Measurements from ENCODE around the gene GALNT5. TPM values are rescaled to one million over a fixed set of nuclear protein-coding genes. Genes with fewer than 3 reads are reported as not detected.

Gene GALNT5
- total RNA-seq, 1 donor = under 0.01 TPM

DNA sequence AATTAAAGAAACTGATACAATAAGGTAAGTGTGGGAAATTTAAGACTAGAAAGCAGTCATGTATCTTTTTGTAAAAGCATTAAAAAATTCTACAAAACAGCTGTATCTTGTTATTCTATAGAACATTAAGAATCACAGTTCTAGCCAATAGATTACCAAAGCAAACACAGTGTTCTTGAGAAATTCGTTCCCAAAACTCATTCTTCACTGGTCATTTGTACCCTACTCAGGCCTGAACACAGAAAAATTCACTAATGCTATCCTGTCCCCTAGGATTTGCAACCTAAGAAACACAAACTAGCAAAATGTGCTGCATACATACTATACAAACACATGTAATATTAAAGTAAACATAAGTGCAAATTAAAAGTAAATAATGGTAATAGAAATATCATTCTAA lies 39.0 kb downstream of the GALNT5 start:
- Histone ChIP-seq H3K4me1 (ENCODE audit: insufficient read depth, low read length) (no peaks in the 10 kb centered on the region), H3K27me3 (ENCODE audit: insufficient read depth, low read length) (no peaks in the 10 kb centered on the region), H3K9me3 (ENCODE audit: low read depth, low read length) (no peaks in the 10 kb centered on the region), H3K4me3 (ENCODE audit: low read length) (no peak overlapping the region)

- no peaks in the 10 kb centered on the region for H3K4me1 ChIP-seq (ENCODE audit: insufficient read depth, low read length)
- H3K9me3 ChIP-seq (ENCODE audit: low read depth, low read length) = no peaks in the 10 kb centered on the region
- H3K27me3 ChIP-seq (ENCODE audit: insufficient read depth, low read length) = no peaks in the 10 kb centered on the region
- H3K4me3 ChIP-seq (ENCODE audit: low read length) = no peak overlapping the region
Observed at GRCh38 chr2:157296958-157297357, 39.5 kb downstream of the GALNT5 start.

DNA sequence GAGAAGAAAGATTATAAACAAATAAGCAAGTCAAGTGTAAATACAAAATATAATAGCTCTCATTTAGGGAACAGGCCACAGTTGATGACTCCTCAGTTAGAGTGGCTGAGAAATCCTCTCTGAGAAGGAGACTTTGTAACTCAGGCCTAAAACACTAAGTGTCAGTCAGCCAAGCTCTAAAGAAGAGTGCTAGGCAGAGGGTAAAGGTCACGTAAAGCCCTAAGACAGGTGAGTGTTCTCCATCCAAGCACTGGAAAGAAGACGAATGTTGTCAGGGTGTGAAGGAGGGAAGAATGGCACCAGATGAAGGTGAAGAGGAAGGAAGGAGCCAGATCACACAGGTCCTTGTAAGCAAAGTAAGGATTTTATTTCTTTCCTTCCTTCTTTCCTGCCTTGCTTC lies 43.8 kb downstream of the GALNT5 start:
- H3K27me3 ChIP-seq (ENCODE audit: insufficient read depth, low read length) = peaks cover 6% of the 10 kb centered on the region
- H3K9me3 ChIP-seq (ENCODE audit: low read depth, low read length) = no peaks in the 10 kb centered on the region

DNA sequence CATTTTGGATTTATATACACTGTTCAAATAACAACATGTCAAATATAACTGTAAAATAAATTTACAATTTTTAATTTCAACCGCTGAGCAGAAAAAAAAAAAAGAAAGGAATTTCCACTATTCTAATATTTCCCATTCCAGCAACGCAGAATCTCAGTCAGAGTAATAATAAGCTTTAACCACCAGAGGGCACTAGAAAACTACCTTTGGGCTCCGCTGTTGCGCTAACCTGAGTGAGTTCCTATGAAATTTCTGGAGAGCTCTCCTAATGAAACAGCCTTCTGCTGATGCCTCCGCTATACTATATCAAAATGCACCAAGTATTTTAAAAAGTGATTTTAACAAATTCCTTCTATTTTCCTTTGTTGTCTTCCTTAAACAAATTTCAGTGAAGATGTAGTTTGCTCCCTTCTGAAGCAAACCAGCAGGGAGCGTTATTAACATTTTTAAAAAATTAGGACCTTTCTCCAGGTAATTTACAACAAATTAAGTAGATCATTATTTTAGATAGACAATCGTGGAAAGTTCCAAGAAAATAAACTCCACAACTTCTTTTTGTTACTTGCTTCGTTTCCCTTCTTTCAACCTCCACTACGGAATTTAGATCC lies 45.1 kb downstream of the GALNT5 start:
- peaks cover 6% of the 10 kb centered on the region for H3K27me3 ChIP-seq (ENCODE audit: insufficient read depth, low read length)
- H3K9me3 ChIP-seq (ENCODE audit: low read depth, low read length) = no peaks in the 10 kb centered on the region
- H3K4me3 ChIP-seq (ENCODE audit: low read length) = no peak overlapping the region
- no peaks in the 10 kb centered on the region for H3K4me1 ChIP-seq (ENCODE audit: insufficient read depth, low read length)

More for the DNA sequence above, 43.8 kb downstream of the GALNT5 start:
- H3K4me3 ChIP-seq (ENCODE audit: low read length) = no peak overlapping the region
- no peaks in the 10 kb centered on the region for H3K4me1 ChIP-seq (ENCODE audit: insufficient read depth, low read length)

GRCh38 chr2:157303612-157304011 lies 46.1 kb downstream of the GALNT5 start:
- no peaks in the 10 kb centered on the region for H3K4me1 ChIP-seq (ENCODE audit: insufficient read depth, low read length)
- no peak overlapping the region for H3K4me3 ChIP-seq (ENCODE audit: low read length)
- no peaks in the 10 kb centered on the region for H3K9me3 ChIP-seq (ENCODE audit: low read depth, low read length)
- peaks cover 6% of the 10 kb centered on the region for H3K27me3 ChIP-seq (ENCODE audit: insufficient read depth, low read length)

DNA sequence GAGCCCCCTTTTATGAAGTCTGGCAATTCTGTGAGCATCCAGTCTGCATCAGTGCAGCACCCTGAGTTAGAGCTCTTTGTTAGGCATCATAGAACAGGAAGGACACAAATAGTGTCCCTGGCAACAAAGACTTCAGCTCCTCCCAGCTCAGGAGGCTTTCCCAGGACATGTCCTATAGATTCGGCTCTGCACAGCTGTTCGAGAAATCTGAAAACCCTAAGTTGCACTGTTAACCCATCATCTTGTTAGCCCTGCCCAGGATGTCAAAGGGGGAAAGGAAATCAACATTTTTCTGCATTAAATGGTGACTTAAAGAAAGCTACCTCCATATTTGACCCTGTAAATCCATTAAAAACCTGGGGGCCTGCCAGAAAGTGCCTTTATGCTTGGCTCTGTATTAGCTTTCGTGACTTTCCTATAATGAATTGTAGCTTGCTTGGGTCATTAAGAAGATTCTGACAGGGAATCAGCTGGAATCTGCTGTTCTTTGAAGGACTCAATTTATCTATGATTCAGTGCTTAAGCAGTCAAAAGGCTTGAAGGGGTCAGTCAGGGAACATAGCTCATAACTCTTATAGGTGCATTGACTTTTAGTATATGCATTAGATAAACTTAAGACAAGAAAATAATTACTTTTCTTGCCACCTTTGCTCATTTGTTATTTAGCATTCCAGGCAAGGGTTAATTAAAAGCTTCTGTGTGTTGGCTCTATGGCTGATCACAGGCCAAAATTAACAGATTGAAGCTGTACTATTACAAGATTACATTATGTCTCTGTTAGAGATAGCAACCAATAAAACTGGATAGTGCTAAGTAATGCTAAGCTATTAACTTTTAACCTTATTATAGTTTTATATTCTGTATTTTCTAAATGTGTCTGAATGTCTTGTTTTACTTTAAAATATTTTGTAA lies 47.6 kb downstream of the GALNT5 start:
- Histone ChIP-seq H3K27me3 (ENCODE audit: insufficient read depth, low read length) (peaks cover 6% of the 10 kb centered on the region), H3K4me3 (ENCODE audit: low read length) (no peak overlapping the region), H3K4me1 (ENCODE audit: insufficient read depth, low read length) (no peaks in the 10 kb centered on the region), H3K9me3 (ENCODE audit: low read depth, low read length) (no peaks in the 10 kb centered on the region)

DNA sequence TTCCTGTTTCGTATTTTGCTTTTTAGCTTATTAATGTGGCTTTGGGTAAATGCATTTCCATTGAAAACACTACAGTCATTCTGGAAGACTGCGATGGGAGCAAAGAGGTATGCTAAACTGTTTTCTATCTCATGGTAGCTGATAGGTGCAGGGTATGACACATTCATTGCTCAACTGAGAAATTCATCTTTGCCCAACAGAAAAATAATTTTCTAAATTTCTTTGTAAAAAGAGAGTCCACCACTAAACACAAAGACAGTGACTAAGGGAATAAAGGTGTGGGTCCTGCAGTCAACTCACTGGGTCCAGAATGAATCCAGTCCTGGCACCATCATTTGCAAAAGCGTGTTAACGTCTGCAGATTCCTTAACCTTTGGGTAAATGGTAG lies 48.2 kb downstream of the GALNT5 start:
- peaks cover 6% of the 10 kb centered on the region for H3K27me3 ChIP-seq (ENCODE audit: insufficient read depth, low read length)
- H3K9me3 ChIP-seq (ENCODE audit: low read depth, low read length) = no peaks in the 10 kb centered on the region
- H3K4me3 ChIP-seq (ENCODE audit: low read length) = no peak overlapping the region
- H3K4me1 ChIP-seq (ENCODE audit: insufficient read depth, low read length) = no peaks in the 10 kb centered on the region

DNA sequence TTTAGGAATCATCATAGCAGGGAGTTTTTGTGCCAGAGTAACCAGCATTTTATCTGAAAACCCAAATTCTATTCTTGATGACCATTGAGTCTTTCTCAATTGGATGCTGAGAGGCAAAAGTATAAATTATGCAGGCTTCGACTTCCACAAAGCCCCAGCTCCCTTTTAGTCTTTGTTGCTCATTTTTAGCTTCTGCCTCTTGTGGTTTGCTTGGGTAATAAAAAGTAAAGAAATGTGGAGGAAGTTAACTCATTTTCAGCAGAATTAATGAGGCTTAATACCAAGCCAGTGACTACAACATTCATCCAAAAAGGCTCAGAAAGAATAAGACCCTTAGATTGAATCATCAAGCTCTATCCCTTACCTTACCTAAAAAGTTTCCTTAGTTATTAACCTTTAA lies 49.5 kb downstream of the GALNT5 start:
- Histone ChIP-seq H3K27me3 (ENCODE audit: insufficient read depth, low read length) (peaks cover 6% of the 10 kb centered on the region), H3K9me3 (ENCODE audit: low read depth, low read length) (no peaks in the 10 kb centered on the region), H3K4me3 (ENCODE audit: low read length) (no peak overlapping the region), H3K4me1 (ENCODE audit: insufficient read depth, low read length) (no peaks in the 10 kb centered on the region)

- H3K4me3 ChIP-seq (ENCODE audit: low read length) = no peak overlapping the region
- no peaks in the 10 kb centered on the region for H3K9me3 ChIP-seq (ENCODE audit: low read depth, low read length)
- no peaks in the 10 kb centered on the region for H3K4me1 ChIP-seq (ENCODE audit: insufficient read depth, low read length)
- H3K27me3 ChIP-seq (ENCODE audit: insufficient read depth, low read length) = no peaks in the 10 kb centered on the region
Observed at GRCh38 chr2:157309878-157310277, 52.4 kb downstream of the GALNT5 start.

DNA sequence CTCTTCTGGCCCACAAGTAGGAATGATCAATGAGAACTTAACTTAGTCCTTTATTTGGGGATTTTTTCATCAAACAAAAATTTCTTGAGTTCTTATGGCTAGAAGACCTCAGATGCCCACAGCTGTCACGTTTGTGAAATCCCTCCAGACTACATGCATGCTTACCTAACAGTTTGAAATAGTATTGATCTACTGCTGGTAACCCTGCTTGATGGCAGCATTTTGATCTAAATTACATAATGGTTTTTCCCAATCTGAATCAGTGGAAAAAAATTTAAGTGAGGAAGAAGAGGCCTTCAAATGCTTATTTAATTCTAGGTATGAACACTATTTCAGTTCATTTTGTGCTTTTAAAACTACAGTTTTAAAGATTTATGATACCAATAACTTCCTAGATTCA lies 54.2 kb downstream of the GALNT5 start:
- H3K9me3 ChIP-seq (ENCODE audit: low read depth, low read length) = no peaks in the 10 kb centered on the region
- H3K4me3 ChIP-seq (ENCODE audit: low read length) = no peak overlapping the region
- no peaks in the 10 kb centered on the region for H3K4me1 ChIP-seq (ENCODE audit: insufficient read depth, low read length)
- H3K27me3 ChIP-seq (ENCODE audit: insufficient read depth, low read length) = no peaks in the 10 kb centered on the region

- Histone ChIP-seq H3K4me3 (ENCODE audit: low read length) (no peak overlapping the region), H3K9me3 (ENCODE audit: low read depth, low read length) (no peaks in the 10 kb centered on the region), H3K27me3 (ENCODE audit: insufficient read depth, low read length) (no peaks in the 10 kb centered on the region), H3K4me1 (ENCODE audit: insufficient read depth, low read length) (no peaks in the 10 kb centered on the region)
Observed at GRCh38 chr2:157312866-157313486, 55.5 kb downstream of the GALNT5 start.

GRCh38 chr2:157315901-157316300 lies 58.4 kb downstream of the GALNT5 start:
- H3K9me3 ChIP-seq (ENCODE audit: low read depth, low read length) = no peaks in the 10 kb centered on the region
- H3K4me3 ChIP-seq (ENCODE audit: low read length) = no peak overlapping the region
- H3K27me3 ChIP-seq (ENCODE audit: insufficient read depth, low read length) = no peaks in the 10 kb centered on the region
- H3K4me1 ChIP-seq (ENCODE audit: insufficient read depth, low read length) = no peaks in the 10 kb centered on the region

- H3K9me3 ChIP-seq (ENCODE audit: low read depth, low read length) = no peaks in the 10 kb centered on the region
- no peaks in the 10 kb centered on the region for H3K27me3 ChIP-seq (ENCODE audit: insufficient read depth, low read length)
- no peak overlapping the region for H3K4me3 ChIP-seq (ENCODE audit: low read length)
- H3K4me1 ChIP-seq (ENCODE audit: insufficient read depth, low read length) = peaks cover 7% of the 10 kb centered on the region
Observed at GRCh38 chr2:157318884-157319283, 61.4 kb downstream of the GALNT5 start.

- H3K4me1 ChIP-seq (ENCODE audit: insufficient read depth, low read length) = peaks cover 7% of the 10 kb centered on the region
- H3K4me3 ChIP-seq (ENCODE audit: low read length) = no peak overlapping the region
- no peaks in the 10 kb centered on the region for H3K9me3 ChIP-seq (ENCODE audit: low read depth, low read length)
Observed at GRCh38 chr2:157319795-157320194, 62.3 kb downstream of the GALNT5 start.

GRCh38 chr2:157320409-157320808 lies 62.9 kb downstream of the GALNT5 start:
- Histone ChIP-seq H3K27me3 (ENCODE audit: insufficient read depth, low read length) (no peaks in the 10 kb centered on the region), H3K9me3 (ENCODE audit: low read depth, low read length) (no peaks in the 10 kb centered on the region), H3K4me3 (ENCODE audit: low read length) (no peak overlapping the region), H3K4me1 (ENCODE audit: insufficient read depth, low read length) (peaks cover 7% of the 10 kb centered on the region)

More at GRCh38 chr2:157319795-157320194, 62.3 kb downstream of the GALNT5 start:
- H3K27me3 ChIP-seq (ENCODE audit: insufficient read depth, low read length) = no peaks in the 10 kb centered on the region

All from mononuclear cell (primary cell).